T-helper 1 cell treated with Interleukin-12 subunit alpha and Interleukin-12 subunit beta and Interleukin-4 antibody, amounts not matched to agents 30 ng/mL and 1 ng/mL, for 36 hours (primary cell): ENCODE results near the gene PSMC3. TPM values are rescaled to one million over a fixed set of nuclear protein-coding genes. Genes with fewer than 3 reads are reported as not detected.

Experiments used
- intact Hi-C: fragments of 100-400 bp; cut with micrococcal nuclease; formaldehyde crosslinking; loops from one replicate; pipeline ENCODE4 v1.15.1; 2024
- total RNA-seq: library from RNA; stranded (reverse); gene quantifications from 2 replicates; pipeline ENCODE4 v1.2.3, GENCODE V29; 2022

Gene PSMC3
- total RNA-seq, 1 donor from 2014 or later, result 168 TPM

GRCh38 chr11:47443028-47443700 is 16.9 kb upstream of the PSMC3 start:
- intact Hi-C loops, result no loop called here

GRCh38 chr11:47442514-47442913 is 16.3 kb upstream of the PSMC3 start:
- intact Hi-C loops, result no loop called here

GRCh38 chr11:47441421-47441820 is 15.2 kb upstream of the PSMC3 start:
- intact Hi-C loops, result no loop called here

GRCh38 chr11:47440054-47440476 is 13.8 kb upstream of the PSMC3 start:
- intact Hi-C loops, result no loop called here

- intact Hi-C loops, result no loop called here
Observed at GRCh38 chr11:47438721-47439120, 12.5 kb upstream of the PSMC3 start.

- intact Hi-C loops, result no loop called here
Observed at GRCh38 chr11:47437746-47438418, 11.6 kb upstream of the PSMC3 start.

- intact Hi-C loops, result no loop called here
Observed at GRCh38 chr11:47437218-47437745, 11.0 kb upstream of the PSMC3 start.

GRCh38 chr11:47436726-47437125 is 10.5 kb upstream of the PSMC3 start:
- intact Hi-C loops, result no loop called here

- intact Hi-C loops, result no loop called here
Observed at GRCh38 chr11:47435687-47436086, 9.4 kb upstream of the PSMC3 start.

GRCh38 chr11:47434011-47434786 is 8.0 kb upstream of the PSMC3 start:
- intact Hi-C loops, result no loop called here

GRCh38 chr11:47433157-47433556 is 6.9 kb upstream of the PSMC3 start:
- intact Hi-C loops, result no loop called here

GRCh38 chr11:47431356-47432083 is 5.3 kb upstream of the PSMC3 start:
- intact Hi-C loops, result no loop called here

- intact Hi-C loops, result no loop called here
Observed at GRCh38 chr11:47430524-47430923, 4.3 kb upstream of the PSMC3 start.

- intact Hi-C loops, result loop anchor here (1.0 to 5.0 kb wide), 21 partner anchors 13 to 1313 kb away; partner anchors contain the start of genes ACP2, AGBL2, ARHGAP1 and ATG13
Observed at GRCh38 chr11:47425611-47426010, 628 bp downstream of the PSMC3 start.

GRCh38 chr11:47418454-47419259 is 7.6 kb downstream of the PSMC3 start:
- intact Hi-C loops, result no loop called here

GRCh38 chr11:47417712-47418111 is 8.5 kb downstream of the PSMC3 start:
- intact Hi-C loops, result no loop called here

- intact Hi-C loops, result no loop called here
Observed at GRCh38 chr11:47415949-47416472, 10.2 kb downstream of the PSMC3 start.

GRCh38 chr11:47415091-47415854 is 11.0 kb downstream of the PSMC3 start:
- intact Hi-C loops, result no loop called here

- intact Hi-C loops, result no loop called here
Observed at GRCh38 chr11:47414685-47415070, 11.6 kb downstream of the PSMC3 start.
